WTC11 (cell line): ENCODE results near the gene PDK3. TPM values are rescaled to one million over a fixed set of nuclear protein-coding genes. Genes with fewer than 3 reads are reported as not detected.

Experiments
- ATAC-seq: fragments of 200-7000 bp; cut with Tn5 transposase; 2 replicates; pipeline ENCODE4 v1.10.0; 2021; ENCODE audit warnings: mild to moderate bottlenecking, moderate library complexity
- CTCF ChIA-PET: fragments of 300-600 bp; sonication (Branson Sonifier 250); formaldehyde crosslinking; loops from one replicate; lab custom pipeline; 2021; ENCODE audit warnings: antibody characterized with exemption; lab: Charles Lee
- POLR2A ChIA-PET: fragments of 350-600 bp; sonication (Branson Sonifier 250); formaldehyde crosslinking; loops from one replicate; lab custom pipeline; 2021; ENCODE audit warnings: antibody characterized with exemption; lab: Charles Lee
- DNase-seq: peaks from one replicate; pipeline ENCODE4 v3.0.0; 2021; ENCODE audit warnings: low spot score
- H3K27ac Mint-ChIP-seq: 2 replicates; pipeline ENCODE4 v1.8.0; 2021; ENCODE audit warnings: mixed read lengths
- H3K27me3 Mint-ChIP-seq: 2 replicates; pipeline ENCODE4 v1.8.0; 2021; ENCODE audit warnings: low read depth, mild to moderate bottlenecking, moderate library complexity, mixed read lengths
- H3K36me3 Mint-ChIP-seq: 2 replicates; pipeline ENCODE4 v1.8.0; 2021; ENCODE audit warnings: mixed read lengths
- H3K4me1 Mint-ChIP-seq: 2 replicates; pipeline ENCODE4 v1.8.0; 2022; ENCODE audit warnings: mixed read lengths
- H3K4me3 Mint-ChIP-seq: 2 replicates; pipeline ENCODE4 v1.8.0; 2021; ENCODE audit warnings: mild to moderate bottlenecking, moderate library complexity, mixed read lengths
- H3K9me3 Mint-ChIP-seq: 2 replicates; pipeline ENCODE4 v1.8.0; 2021; ENCODE audit warnings: mixed read lengths
- CBFB ChIP-seq: sonication (generic); formaldehyde crosslinking; IDR thresholded peaks from 2 replicates; pipeline ENCODE4 v1.8.1; 2022; ENCODE audit warnings: mild to moderate bottlenecking, low read depth, missing genetic modification reagents
- GRHL2 ChIP-seq: fragments of 250-450 bp; sonication (Bioruptor Pico); IDR thresholded peaks from 2 replicates; pipeline ENCODE4 v1.8.0; 2022; ENCODE audit warnings: mild to moderate bottlenecking, moderate library complexity; ENCODE audit not compliant: insufficient replicate concordance, severe bottlenecking
- HMGA2 ChIP-seq: fragments of 250-450 bp; sonication (Bioruptor Pico); IDR thresholded peaks from 2 replicates; pipeline ENCODE4 v1.4.0; 2021; ENCODE audit warnings: mild to moderate bottlenecking, moderate library complexity
- NR1H2 ChIP-seq: sonication (generic); formaldehyde crosslinking; IDR thresholded peaks from 2 replicates; pipeline ENCODE4 v1.9.0; 2021; ENCODE audit warnings: mild to moderate bottlenecking, moderate library complexity, missing genetic modification reagents
- OVOL2 ChIP-seq: fragments of 250-450 bp; sonication (Bioruptor Pico); IDR thresholded peaks from 2 replicates; pipeline ENCODE4 v1.9.0; 2021; ENCODE audit warnings: mild to moderate bottlenecking, borderline replicate concordance
- SMAD4 ChIP-seq: sonication (generic); formaldehyde crosslinking; IDR thresholded peaks from 2 replicates; pipeline ENCODE4 v1.8.0; 2022; ENCODE audit warnings: mild to moderate bottlenecking, missing genetic modification reagents
- TCF7 ChIP-seq: sonication (generic); formaldehyde crosslinking; IDR thresholded peaks from 2 replicates; pipeline ENCODE4 v1.8.0; 2022; ENCODE audit warnings: mild to moderate bottlenecking, low read depth, missing genetic modification reagents, moderate library complexity
- ZNF138 ChIP-seq: sonication (generic); formaldehyde crosslinking; conservative IDR thresholded peaks from 2 replicates; pipeline ENCODE4 v1.8.1; 2022; ENCODE audit warnings: mild to moderate bottlenecking, moderate library complexity, missing genetic modification reagents
- ZNF317 ChIP-seq: sonication (generic); formaldehyde crosslinking; IDR thresholded peaks from 2 replicates; pipeline ENCODE4 v1.8.1; 2023; ENCODE audit warnings: low read depth, mild to moderate bottlenecking, moderate library complexity, missing genetic modification reagents, borderline replicate concordance
- ZNF423 ChIP-seq: fragments of 250-450 bp; sonication (Bioruptor Pico); IDR thresholded peaks from 2 replicates; pipeline ENCODE4 v2.1.2; 2022; ENCODE audit warnings: mild to moderate bottlenecking, moderate library complexity
- total RNA-seq: library from RNA; stranded (reverse); gene quantifications from 3 replicates; pipeline ENCODE4 v1.2.3, GENCODE V29; 2021
- TF ChIP-seq, protein P1 (sequence below): sonication (generic); formaldehyde crosslinking; IDR thresholded peaks from 2 replicates; pipeline ENCODE4 v1.8.0; 2023; ENCODE audit warnings: missing genetic modification reagents, mild to moderate bottlenecking, borderline replicate concordance
- TF ChIP-seq, protein P2 (sequence below): fragments of 250-450 bp; sonication (Bioruptor Pico); IDR thresholded peaks from 2 replicates; pipeline ENCODE4 v1.9.0; 2021; ENCODE audit warnings: mild to moderate bottlenecking
- TF ChIP-seq, protein P3 (sequence below): sonication (generic); formaldehyde crosslinking; IDR thresholded peaks from 2 replicates; pipeline ENCODE4 v1.8.0; 2022; ENCODE audit warnings: mild to moderate bottlenecking, missing genetic modification reagents
- TF ChIP-seq, protein P4 (sequence below): sonication (generic); formaldehyde crosslinking; IDR thresholded peaks from 2 replicates; pipeline ENCODE4 v1.8.0; 2022; ENCODE audit warnings: mild to moderate bottlenecking, missing genetic modification reagents
- TF ChIP-seq, protein P5 (sequence below): sonication (generic); formaldehyde crosslinking; IDR thresholded peaks from 2 replicates; pipeline ENCODE4 v1.8.1; 2023; ENCODE audit warnings: mild to moderate bottlenecking, missing genetic modification reagents

Gene PDK3
- total RNA-seq, 1 experiment from 2014 or later, result 34.4 TPM

DNA sequence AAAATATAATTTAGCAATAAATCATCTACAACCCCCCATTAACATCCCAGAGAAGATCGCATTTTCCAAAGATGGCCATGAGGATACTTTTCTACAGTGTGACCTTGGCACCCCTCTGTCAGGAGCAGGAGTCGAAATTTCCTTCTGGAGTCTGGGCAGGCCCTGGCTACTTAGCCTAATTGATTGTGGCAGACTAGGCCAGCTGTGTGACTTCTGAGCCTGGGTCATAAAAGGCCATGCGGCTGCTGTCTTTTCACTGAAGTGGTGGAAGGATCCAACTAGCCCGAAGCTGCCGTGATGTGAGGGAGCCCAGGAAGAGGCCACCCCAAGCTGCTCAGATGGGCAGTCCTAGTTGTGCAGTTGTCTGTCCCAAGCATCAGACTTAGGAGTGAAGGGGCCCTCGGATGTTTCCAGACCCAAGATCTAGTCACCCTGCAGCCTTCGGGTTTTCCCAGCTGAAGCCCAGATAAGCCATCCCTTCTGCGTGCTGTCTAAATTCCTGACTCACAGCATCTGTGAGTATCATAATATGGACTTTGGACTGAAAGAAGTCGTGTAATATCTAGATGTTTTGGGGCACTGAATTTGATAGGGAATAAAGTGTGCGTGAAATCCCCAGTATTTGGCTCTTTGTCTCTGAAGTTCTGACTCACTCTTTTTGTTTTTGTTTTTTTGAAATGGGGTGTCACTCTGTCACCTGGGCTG, 21.0 kb downstream of the PDK3 start:
- peaks cover 7% of the 10 kb centered on the region; the same call in 1 of the 2 replicates for H3K9me3 Mint-ChIP-seq
- H3K27ac Mint-ChIP-seq, result no peak overlapping the region
- POLR2A ChIA-PET, result no interaction called here
- TF ChIP-seq ZNF423 (CRISPR knock-in tag) (no peak), ZNF317 (CRISPR knock-in tag) (no peak), SMAD4 (CRISPR knock-in tag) (no peak), CBFB (CRISPR knock-in tag) (no peak), NR1H2 (CRISPR knock-in tag) (no peak), OVOL2 (CRISPR knock-in tag) (no peak), HMGA2 (no peak), TCF7 (CRISPR knock-in tag) (no peak), GRHL2 (CRISPR knock-in tag) (no peak), ZNF138 (CRISPR knock-in tag) (no peak)
- TF ChIP-seq, protein P1, sequence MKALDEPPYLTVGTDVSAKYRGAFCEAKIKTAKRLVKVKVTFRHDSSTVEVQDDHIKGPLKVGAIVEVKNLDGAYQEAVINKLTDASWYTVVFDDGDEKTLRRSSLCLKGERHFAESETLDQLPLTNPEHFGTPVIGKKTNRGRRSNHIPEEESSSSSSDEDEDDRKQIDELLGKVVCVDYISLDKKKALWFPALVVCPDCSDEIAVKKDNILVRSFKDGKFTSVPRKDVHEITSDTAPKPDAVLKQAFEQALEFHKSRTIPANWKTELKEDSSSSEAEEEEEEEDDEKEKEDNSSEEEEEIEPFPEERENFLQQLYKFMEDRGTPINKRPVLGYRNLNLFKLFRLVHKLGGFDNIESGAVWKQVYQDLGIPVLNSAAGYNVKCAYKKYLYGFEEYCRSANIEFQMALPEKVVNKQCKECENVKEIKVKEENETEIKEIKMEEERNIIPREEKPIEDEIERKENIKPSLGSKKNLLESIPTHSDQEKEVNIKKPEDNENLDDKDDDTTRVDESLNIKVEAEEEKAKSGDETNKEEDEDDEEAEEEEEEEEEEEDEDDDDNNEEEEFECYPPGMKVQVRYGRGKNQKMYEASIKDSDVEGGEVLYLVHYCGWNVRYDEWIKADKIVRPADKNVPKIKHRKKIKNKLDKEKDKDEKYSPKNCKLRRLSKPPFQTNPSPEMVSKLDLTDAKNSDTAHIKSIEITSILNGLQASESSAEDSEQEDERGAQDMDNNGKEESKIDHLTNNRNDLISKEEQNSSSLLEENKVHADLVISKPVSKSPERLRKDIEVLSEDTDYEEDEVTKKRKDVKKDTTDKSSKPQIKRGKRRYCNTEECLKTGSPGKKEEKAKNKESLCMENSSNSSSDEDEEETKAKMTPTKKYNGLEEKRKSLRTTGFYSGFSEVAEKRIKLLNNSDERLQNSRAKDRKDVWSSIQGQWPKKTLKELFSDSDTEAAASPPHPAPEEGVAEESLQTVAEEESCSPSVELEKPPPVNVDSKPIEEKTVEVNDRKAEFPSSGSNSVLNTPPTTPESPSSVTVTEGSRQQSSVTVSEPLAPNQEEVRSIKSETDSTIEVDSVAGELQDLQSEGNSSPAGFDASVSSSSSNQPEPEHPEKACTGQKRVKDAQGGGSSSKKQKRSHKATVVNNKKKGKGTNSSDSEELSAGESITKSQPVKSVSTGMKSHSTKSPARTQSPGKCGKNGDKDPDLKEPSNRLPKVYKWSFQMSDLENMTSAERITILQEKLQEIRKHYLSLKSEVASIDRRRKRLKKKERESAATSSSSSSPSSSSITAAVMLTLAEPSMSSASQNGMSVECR (CRISPR knock-in tag), result no peak
- TF ChIP-seq, protein P2, sequence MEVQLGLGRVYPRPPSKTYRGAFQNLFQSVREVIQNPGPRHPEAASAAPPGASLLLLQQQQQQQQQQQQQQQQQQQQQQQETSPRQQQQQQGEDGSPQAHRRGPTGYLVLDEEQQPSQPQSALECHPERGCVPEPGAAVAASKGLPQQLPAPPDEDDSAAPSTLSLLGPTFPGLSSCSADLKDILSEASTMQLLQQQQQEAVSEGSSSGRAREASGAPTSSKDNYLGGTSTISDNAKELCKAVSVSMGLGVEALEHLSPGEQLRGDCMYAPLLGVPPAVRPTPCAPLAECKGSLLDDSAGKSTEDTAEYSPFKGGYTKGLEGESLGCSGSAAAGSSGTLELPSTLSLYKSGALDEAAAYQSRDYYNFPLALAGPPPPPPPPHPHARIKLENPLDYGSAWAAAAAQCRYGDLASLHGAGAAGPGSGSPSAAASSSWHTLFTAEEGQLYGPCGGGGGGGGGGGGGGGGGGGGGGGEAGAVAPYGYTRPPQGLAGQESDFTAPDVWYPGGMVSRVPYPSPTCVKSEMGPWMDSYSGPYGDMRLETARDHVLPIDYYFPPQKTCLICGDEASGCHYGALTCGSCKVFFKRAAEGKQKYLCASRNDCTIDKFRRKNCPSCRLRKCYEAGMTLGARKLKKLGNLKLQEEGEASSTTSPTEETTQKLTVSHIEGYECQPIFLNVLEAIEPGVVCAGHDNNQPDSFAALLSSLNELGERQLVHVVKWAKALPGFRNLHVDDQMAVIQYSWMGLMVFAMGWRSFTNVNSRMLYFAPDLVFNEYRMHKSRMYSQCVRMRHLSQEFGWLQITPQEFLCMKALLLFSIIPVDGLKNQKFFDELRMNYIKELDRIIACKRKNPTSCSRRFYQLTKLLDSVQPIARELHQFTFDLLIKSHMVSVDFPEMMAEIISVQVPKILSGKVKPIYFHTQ (CRISPR knock-in tag), result no peak
- TF ChIP-seq, protein P3, sequence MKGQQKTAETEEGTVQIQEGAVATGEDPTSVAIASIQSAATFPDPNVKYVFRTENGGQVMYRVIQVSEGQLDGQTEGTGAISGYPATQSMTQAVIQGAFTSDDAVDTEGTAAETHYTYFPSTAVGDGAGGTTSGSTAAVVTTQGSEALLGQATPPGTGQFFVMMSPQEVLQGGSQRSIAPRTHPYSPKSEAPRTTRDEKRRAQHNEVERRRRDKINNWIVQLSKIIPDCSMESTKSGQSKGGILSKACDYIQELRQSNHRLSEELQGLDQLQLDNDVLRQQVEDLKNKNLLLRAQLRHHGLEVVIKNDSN, result no peak
- TF ChIP-seq, protein P4, sequence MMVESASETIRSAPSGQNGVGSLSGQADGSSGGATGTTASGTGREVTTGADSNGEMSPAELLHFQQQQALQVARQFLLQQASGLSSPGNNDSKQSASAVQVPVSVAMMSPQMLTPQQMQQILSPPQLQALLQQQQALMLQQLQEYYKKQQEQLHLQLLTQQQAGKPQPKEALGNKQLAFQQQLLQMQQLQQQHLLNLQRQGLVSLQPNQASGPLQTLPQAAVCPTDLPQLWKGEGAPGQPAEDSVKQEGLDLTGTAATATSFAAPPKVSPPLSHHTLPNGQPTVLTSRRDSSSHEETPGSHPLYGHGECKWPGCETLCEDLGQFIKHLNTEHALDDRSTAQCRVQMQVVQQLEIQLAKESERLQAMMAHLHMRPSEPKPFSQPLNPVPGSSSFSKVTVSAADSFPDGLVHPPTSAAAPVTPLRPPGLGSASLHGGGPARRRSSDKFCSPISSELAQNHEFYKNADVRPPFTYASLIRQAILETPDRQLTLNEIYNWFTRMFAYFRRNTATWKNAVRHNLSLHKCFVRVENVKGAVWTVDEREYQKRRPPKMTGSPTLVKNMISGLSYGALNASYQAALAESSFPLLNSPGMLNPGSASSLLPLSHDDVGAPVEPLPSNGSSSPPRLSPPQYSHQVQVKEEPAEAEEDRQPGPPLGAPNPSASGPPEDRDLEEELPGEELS (CRISPR knock-in tag), result no peak
- TF ChIP-seq, protein P5, sequence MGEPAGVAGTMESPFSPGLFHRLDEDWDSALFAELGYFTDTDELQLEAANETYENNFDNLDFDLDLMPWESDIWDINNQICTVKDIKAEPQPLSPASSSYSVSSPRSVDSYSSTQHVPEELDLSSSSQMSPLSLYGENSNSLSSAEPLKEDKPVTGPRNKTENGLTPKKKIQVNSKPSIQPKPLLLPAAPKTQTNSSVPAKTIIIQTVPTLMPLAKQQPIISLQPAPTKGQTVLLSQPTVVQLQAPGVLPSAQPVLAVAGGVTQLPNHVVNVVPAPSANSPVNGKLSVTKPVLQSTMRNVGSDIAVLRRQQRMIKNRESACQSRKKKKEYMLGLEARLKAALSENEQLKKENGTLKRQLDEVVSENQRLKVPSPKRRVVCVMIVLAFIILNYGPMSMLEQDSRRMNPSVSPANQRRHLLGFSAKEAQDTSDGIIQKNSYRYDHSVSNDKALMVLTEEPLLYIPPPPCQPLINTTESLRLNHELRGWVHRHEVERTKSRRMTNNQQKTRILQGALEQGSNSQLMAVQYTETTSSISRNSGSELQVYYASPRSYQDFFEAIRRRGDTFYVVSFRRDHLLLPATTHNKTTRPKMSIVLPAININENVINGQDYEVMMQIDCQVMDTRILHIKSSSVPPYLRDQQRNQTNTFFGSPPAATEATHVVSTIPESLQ, result no peak
- TF ChIP-seq, all 79 proteins: peak for 0
- Mint-ChIP-seq H3K4me3 (no peak overlapping the region), H3K4me1 (peaks cover 16% of the 10 kb centered on the region), H3K36me3 (peaks cover 3% of the 10 kb centered on the region; the same call in 1 of the 2 replicates), H3K27me3 (no peaks in the 10 kb centered on the region)
- no peak for ATAC-seq
- DNase-seq, result no peak
- CTCF ChIA-PET, result interaction anchor here (1.2 kb wide), 1 partner anchor 114 kb away, joined by 3 read pairs; no protein-coding TSS in a partner anchor
